OCI-LY3 (cell line): Measurements from ENCODE around the gene NCOA5.

ENCODE experiments used
- CTCF ChIP-seq: fragments of 200-600, 300-600 bp; sonication (generic); IDR thresholded peaks from 2 replicates; pipeline ENCODE4 v1.5.1; 2014; ENCODE audit warnings: antibody characterized with exemption, low read length, low read depth
- EZH2phosphoT487 ChIP-seq: fragments of 200-600 bp; shearing (Covaris generic); IDR thresholded peaks from 2 replicates; pipeline ENCODE4 v1.6.1; 2018; ENCODE audit warnings: antibody characterized with exemption, mixed run types, low read depth

GRCh38 chr20:46044896-46045295 lies 44.9 kb downstream of the NCOA5 start:
- TF ChIP-seq CTCF, result no peak
- no peak for TF ChIP-seq EZH2phosphoT487
